ENCODE measurements around the gene ALDH9A1. TPM values are rescaled to one million over a fixed set of nuclear protein-coding genes. Genes with fewer than 3 reads are reported as not detected.

ALDH9A1 gene
- total and polyA plus RNA-seq, 2 donors (not counting 3 experiments of a cell fraction or from before 2014, with no cell fraction given): 25.5 to 47.4 TPM

DNA sequence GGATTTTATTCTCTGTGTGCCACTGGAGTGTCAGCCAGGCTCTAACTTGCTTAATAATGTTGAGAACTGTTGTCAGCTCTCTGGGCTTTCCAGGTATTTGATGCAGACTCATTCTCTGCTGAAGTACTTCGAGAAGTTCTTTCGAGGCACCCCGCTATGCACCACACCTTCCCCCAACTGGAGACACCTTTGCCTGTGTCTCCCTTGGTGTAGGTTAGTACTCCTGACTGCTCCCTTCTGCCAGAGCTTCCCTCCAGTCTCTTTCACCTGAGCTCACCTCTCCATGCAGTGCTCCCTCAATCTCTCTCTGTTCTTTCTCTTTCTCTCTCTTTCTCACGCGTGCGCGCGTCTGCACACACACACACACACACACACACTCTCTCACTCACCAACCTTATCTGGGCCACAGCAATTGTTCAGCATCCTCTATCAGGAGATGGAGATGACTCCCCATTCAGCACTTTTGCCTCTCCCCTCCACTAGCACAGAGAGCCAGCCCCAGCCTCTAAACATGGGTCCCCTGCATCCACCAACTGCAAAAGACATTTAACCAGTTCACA lies 81.3 kb downstream of the ALDH9A1 start:
- TF ChIP-seq JUN (IDR thresholded peaks at IDR 0.05; ENCODE audit: borderline replicate concordance, insufficient read depth, insufficient read length, low read depth) (no peak), FOS (IDR thresholded peaks at IDR 0.05; ENCODE audit: borderline replicate concordance, insufficient read depth, low read length) (no peak), POLR2A (IDR thresholded peaks at IDR 0.05; ENCODE audit: low read depth, low read length) (no peak), MAX (IDR thresholded peaks at IDR 0.05; ENCODE audit: insufficient read depth, insufficient read length) (no peak), POLR2AphosphoS5 (IDR thresholded peaks at IDR 0.05; ENCODE audit: insufficient read depth, low read depth, low read length) (no peak), EZH2 (IDR thresholded peaks at IDR 0.05; ENCODE audit: borderline replicate concordance, low read depth, low read length, severe bottlenecking) (no peak), MYC (IDR thresholded peaks at IDR 0.05; ENCODE audit: low read depth, low read length) (no peak), GATA2 (IDR thresholded peaks at IDR 0.05; ENCODE audit: insufficient read depth, insufficient read length, low read depth, low read length) (no peak)
- TF ChIP-seq, protein P1, sequence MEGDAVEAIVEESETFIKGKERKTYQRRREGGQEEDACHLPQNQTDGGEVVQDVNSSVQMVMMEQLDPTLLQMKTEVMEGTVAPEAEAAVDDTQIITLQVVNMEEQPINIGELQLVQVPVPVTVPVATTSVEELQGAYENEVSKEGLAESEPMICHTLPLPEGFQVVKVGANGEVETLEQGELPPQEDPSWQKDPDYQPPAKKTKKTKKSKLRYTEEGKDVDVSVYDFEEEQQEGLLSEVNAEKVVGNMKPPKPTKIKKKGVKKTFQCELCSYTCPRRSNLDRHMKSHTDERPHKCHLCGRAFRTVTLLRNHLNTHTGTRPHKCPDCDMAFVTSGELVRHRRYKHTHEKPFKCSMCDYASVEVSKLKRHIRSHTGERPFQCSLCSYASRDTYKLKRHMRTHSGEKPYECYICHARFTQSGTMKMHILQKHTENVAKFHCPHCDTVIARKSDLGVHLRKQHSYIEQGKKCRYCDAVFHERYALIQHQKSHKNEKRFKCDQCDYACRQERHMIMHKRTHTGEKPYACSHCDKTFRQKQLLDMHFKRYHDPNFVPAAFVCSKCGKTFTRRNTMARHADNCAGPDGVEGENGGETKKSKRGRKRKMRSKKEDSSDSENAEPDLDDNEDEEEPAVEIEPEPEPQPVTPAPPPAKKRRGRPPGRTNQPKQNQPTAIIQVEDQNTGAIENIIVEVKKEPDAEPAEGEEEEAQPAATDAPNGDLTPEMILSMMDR (IDR thresholded peaks at IDR 0.05; ENCODE audit: extremely low read depth in 1 of 2, insufficient read depth in 1 of 2, low read depth in 1 of 2, low read length in 2 of 2): no peak
- Histone ChIP-seq H3K4me2 (ENCODE audit: insufficient read depth, low read length) (no peak overlapping the region), H4K20me1 (replicated peaks; ENCODE audit: control insufficient read depth, extremely low read depth, insufficient read depth, low read length) (no peaks in the 10 kb centered on the region), H3K9me1 (replicated peaks; ENCODE audit: control insufficient read depth, extremely low read depth, insufficient read depth, low read length) (no peaks in the 10 kb centered on the region), H3K36me3 (ENCODE audit: control insufficient read depth in 2 of 2, extremely low read depth in 1 of 2, insufficient read depth in 2 of 2, low read length in 2 of 2) (no peaks in the 10 kb centered on the region), H3K4me1 (ENCODE audit: control insufficient read depth, extremely low read depth, insufficient read depth, low read length) (no peaks in the 10 kb centered on the region), H3K79me2 (ENCODE audit: control insufficient read depth, insufficient read depth, low read length) (no peaks in the 10 kb centered on the region), H3K27me3 (ENCODE audit: control insufficient read depth in 2 of 2, insufficient read depth in 2 of 2, low read length in 2 of 2) (peaks cover 11 to 33% of the 10 kb centered on the region in 2 experiments), H3K9me3 (replicated peaks; ENCODE audit: control insufficient read depth, insufficient read depth, low read length) (no peaks in the 10 kb centered on the region), H3K4me3 (replicated peaks in 1 of 3; ENCODE audit: insufficient read depth in 1 of 3, low read depth in 1 of 3, low read length in 3 of 3) (no peak overlapping the region), H2AFZ (ENCODE audit: low read depth, low read length) (no peak overlapping the region), H3K27ac (ENCODE audit: insufficient read depth, low read depth, low read length) (no peak overlapping the region), H3K9ac (replicated peaks; ENCODE audit: extremely low read depth, insufficient read depth, low read length) (no peak overlapping the region)
- intact Hi-C loops (cut with micrococcal nuclease) (no loop called here), dilution Hi-C loops (cut with MboI; ENCODE audit: extremely low pct_ligation_motif_present, low sequenced_read_pairs) (no loop called here)
- no TSS peak for BruUV-seq (replicated peaks)
- ChIA-PET POLR2A (no interaction called here), CTCF (interaction anchor here (0.7 kb wide), 1 partner anchor 15 kb away, joined by 3 read pairs; no protein-coding TSS in a partner anchor)
- FAIRE-seq (no peak), DNase-seq (ENCODE audit: low read depth, low spot score) (no peak)

Measured in endothelial cell of umbilical vein (primary cell).